DMS114 treated with DMSO at 0.1 percent for 48 hours (cell line): ENCODE measurements around the gene RIPK4.
"Not testable (repeated sequence)": the region's sequence is repeated elsewhere in the genome, so short reads cannot be mapped to it uniquely, and the experiment has no call there.

Experiments used
- DNase-seq: peaks from one replicate; lab custom pipeline; 2025; ENCODE audit not compliant: unreplicated experiment; lab: John Stamatoyannopoulos, UW

The RIPK4 gene

GRCh38 chr21:41717573-41718330 lies 49.1 kb downstream of the RIPK4 start:
- no peak for DNase-seq

- DNase-seq: no peak
These were observed 50.1 kb downstream of the RIPK4 start for GRCh38 chr21:41716751-41717150.

DNA sequence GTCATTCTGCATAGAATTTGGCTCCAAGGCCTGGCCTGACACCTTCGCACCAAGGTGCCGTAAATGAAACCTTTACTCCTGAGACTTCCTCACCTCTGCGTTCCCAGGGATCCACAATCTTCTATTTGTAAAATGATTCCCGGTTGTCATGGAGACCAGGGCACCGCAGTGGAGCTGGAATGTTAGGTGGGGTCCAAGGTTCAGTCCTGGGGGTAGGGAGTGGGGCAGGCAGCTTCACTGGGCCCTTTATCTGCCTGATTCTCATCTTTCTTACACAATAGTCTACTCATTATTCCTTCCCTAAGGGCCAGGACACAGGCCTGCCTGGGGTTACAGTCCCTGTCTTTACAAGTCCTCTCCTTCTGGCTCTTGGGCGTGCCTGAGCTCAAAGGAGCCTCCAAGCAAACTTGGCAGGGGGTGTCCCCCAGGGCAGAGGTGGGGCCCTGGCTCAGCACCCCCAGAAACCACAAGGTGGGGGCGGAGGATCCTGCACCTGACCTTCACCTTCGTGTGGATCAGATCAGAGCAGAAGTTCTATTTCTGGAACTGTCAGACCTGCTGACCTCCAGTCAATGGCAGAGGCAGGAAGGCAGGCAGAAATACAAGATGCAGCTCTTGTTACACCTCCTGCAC lies 51.1 kb downstream of the RIPK4 start:
- DNase-seq: no peak

- DNase-seq: not testable (repeated sequence)
These were observed 52.5 kb downstream of the RIPK4 start for GRCh38 chr21:41714299-41714865.

DNA sequence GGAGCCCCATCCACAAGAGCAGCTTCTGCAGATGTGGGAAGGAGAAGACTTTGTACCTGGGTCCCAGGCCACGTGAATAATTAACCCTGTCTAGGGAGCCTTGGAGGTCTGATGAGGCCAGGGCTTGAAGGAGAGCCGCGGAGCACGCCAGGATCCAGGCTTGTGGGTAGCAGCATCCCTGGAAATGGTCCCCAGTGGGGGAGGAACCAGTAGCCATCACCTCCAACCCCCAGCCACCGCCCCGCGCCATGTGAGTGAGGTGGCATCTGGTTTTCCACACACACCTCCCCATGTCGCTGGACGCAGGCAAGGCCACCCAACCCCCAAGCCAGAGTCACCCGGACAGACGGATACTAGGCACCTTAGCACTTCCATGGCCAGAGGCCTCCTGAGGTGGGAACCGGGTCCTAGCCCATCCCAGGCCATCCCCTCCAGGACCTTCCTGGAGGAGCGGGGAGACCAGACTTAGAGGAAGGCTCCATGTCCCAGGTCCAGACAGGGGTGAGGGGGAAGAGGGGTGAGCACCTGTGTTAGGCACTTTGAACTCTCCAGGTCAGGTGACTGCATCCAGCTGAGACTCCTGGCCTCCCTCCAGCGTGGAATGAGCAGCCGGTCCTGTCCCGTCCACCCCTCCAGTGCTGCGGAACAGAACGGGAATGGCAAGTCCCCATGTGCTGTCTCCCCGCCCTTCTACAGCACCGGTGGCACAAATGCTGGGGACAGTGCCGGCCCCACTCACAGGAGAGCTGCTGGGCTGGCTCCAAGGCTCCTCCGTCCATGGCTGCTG lies 53.2 kb downstream of the RIPK4 start:
- no peak for DNase-seq

DNA sequence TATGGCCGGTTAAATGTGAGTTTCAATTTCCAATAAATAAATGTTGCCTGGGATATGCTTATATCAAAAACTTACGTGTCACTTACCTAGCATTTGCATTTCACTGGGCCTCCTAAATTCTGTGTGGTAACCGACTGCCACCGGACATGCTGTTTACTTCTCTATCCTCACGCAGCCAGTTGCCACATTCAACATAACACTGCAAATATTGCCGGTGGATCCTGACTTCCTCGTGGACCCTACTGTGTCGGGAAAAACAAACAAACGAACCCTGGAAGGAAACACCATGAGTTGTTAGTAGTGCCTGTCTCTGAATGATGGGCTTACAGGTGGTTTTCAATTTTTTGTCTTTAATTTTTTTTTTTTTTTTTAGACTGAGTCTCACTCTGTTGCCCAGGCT lies 54.1 kb downstream of the RIPK4 start:
- no peak for DNase-seq

DNA sequence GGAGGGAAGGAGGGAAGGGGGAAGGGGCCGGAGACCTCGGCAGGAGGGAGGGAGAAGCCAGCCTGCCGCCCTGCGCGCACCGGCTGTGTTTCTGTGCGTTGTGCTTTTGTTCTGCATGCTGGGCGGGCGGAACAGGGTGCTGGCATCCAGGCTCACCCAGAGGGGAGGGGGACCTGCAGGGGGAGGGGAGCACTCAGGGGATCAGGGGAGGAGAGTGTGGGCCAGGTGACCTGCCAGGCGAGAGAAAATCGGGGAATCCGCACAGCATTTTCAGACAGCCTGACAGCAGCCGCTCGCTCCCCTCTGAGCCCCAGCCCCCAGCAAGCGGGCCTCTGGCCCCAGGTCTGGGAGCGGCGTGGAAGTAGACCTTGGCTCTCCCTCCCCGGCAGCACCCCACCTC lies 54.7 kb downstream of the RIPK4 start:
- no peak for DNase-seq

- DNase-seq: no peak
These were observed 55.3 kb downstream of the RIPK4 start for GRCh38 chr21:41711416-41712007.

DNA sequence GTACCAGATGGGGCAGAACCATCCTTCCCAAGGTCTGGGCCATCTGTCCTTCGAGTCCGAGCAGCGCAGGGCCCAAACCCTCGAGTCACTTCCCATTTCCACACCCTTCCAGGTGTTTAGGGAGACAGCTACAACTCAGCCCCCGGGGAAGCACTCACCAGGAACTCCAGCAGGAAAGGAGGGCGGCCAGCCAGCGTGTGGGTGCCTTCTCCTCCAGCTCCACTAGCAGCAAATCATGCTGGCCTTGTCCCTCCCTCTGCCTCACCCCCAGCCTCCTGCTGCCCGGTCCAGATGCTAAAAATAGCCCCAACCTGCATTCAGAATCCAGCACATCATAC lies 56.1 kb downstream of the RIPK4 start:
- no peak for DNase-seq

DNA sequence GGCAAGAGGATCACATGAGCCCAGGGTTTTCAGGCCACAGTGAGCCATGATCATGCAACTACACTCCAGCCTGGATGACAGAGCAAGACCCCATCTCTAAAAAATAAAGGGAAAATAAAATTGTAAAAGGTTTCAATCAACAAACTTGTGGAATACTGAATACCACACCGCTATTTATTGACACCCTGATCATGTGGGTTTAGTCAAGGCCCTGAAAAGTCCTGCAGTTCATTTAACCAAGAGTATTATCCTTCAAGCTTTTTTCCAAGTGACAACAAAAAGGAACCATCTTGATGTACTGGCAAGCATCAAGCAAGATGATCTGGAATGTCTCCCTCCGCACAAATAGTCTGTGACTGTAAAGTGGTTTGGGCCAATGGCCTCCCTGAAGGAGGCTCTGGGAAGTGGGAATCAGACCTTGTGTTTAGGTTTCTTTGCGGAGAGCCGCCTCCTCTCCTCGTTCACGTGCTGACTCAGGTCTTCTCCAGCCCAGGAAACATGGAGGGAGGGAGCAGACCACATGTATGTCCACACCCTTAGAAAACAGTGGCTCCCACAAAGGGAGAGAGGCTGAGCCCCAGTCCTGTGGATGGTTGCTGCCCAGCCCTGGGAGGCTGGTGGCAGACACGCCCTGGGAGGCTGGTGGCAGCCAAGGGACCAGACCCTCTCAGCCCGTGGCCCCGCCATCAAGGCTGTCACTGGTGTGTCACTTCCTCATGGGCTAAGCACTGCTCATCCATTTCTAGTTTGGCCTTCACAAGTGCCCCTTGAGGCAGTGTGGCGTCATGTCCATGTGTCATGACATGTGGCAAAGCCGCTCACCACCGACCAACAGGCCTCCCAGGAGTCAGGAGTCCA lies 56.7 kb downstream of the RIPK4 start:
- DNase-seq: no peak

GRCh38 chr21:41709166-41709565 lies 57.7 kb downstream of the RIPK4 start:
- no peak for DNase-seq

- DNase-seq: no peak
These were observed 58.9 kb downstream of the RIPK4 start for GRCh38 chr21:41707960-41708330.

- no peak for DNase-seq
These were observed 59.5 kb downstream of the RIPK4 start for GRCh38 chr21:41707231-41707959.

- no peak for DNase-seq
These were observed 60.2 kb downstream of the RIPK4 start for GRCh38 chr21:41706678-41707077.

DNA sequence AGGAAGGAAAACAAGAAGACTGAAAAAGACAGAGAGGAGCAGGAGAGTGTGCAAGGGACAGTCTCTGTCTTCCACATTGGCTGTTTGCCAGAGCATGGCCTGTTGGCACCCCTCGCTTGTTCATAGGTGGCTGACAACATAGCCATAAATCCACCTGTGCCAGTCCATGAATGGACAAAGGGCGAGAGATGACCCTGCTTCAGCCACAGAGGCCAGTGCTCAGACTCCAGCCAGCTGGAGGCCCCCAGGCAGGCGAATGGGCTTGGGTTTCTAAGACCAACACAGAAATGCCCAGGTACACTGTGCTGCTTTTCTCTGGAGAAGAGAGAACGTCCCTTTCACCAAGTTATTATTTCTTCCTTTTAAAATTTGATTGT lies 60.6 kb downstream of the RIPK4 start:
- no peak for DNase-seq

GRCh38 chr21:41705546-41706262 lies 61.1 kb downstream of the RIPK4 start:
- no peak for DNase-seq

GRCh38 chr21:41703857-41704501 lies 62.9 kb downstream of the RIPK4 start:
- DNase-seq: no peak

- no peak for DNase-seq
These were observed 65.1 kb downstream of the RIPK4 start for GRCh38 chr21:41701749-41702148.

DNA sequence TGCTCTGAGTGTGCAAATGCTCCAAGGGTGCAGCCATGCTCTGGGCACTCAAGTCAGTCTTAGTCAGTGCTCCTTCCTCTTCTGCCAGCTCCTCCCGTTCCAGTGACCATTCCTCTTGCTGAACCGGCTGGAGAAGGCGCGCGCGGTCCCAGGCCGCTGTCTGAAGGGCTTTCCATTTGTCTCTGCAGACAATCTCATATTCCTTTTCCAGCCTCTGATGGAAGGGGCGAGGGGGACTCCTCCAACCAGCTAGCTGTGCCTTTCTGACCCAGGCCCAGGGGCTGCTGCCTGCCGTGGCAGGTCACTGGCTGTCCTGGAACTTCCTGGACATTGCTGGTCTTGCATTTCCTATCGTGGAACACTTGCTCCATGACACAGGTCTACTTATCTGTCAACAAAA lies 67.5 kb downstream of the RIPK4 start:
- DNase-seq: no peak
